Body of pancreas (tissue), 4 donors: ENCODE results near the gene NACC2.

Experiments used
- POLR2A ChIP-seq, 3 donors: fragments of 450-650 bp; IDR thresholded peaks; one replicate each; pipeline ENCODE4 v1.6.1; 2016; ENCODE audit warnings: antibody characterized with exemption in 3 of 3, mild to moderate bottlenecking in 2 of 3
- TF ChIP-seq, protein P1 (sequence below), 7 experiments: fragments of 450-650 bp in 4 of 7; fragments of 200-600 bp in 3 of 7; sonication (generic) in 3 of 7; IDR thresholded peaks; one replicate each; pipeline ENCODE4 v1.5.1; 2016 to 2019; ENCODE audit warnings: antibody characterized with exemption in 7 of 7

DNA sequence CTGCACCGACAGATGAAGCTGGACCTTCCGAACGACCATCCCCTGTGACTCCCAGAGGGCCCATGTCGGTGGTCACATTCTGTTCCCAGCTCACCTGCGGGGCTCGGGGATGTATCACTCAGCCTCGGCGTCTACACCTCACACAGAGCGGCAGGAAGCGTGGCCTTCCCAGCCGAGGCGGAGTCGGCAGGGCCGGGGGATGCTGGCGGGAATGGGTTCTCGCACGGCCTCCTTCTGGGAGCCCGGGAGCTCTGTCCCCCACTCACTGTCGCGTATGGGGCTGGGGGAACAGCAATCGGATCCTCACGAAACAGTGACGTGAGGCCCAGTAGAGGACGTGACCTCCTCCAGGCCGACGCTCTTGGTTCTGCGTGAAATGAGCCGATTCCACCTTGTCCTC is 20.4 kb downstream of the NACC2 start:
- TF ChIP-seq, protein P1, sequence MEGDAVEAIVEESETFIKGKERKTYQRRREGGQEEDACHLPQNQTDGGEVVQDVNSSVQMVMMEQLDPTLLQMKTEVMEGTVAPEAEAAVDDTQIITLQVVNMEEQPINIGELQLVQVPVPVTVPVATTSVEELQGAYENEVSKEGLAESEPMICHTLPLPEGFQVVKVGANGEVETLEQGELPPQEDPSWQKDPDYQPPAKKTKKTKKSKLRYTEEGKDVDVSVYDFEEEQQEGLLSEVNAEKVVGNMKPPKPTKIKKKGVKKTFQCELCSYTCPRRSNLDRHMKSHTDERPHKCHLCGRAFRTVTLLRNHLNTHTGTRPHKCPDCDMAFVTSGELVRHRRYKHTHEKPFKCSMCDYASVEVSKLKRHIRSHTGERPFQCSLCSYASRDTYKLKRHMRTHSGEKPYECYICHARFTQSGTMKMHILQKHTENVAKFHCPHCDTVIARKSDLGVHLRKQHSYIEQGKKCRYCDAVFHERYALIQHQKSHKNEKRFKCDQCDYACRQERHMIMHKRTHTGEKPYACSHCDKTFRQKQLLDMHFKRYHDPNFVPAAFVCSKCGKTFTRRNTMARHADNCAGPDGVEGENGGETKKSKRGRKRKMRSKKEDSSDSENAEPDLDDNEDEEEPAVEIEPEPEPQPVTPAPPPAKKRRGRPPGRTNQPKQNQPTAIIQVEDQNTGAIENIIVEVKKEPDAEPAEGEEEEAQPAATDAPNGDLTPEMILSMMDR (IDR thresholded peaks at IDR 0.05) = no peak
- TF ChIP-seq POLR2A (IDR thresholded peaks at IDR 0.05) = no peak
